HEK293 (cell line): ENCODE results near the gene BCORL1.

Experiments used
- HOXD13 ChIP-seq: sonication (generic); formaldehyde crosslinking; IDR thresholded peaks from 2 replicates; pipeline ENCODE4 v1.8.0; 2022; ENCODE audit warnings: missing genetic modification reagents, borderline replicate concordance
- SP2 ChIP-seq: fragments of 450-650 bp; formaldehyde crosslinking; IDR thresholded peaks from 2 replicates; pipeline ENCODE4 v1.5.1; 2016; ENCODE audit warnings: missing biosample characterization, missing genetic modification characterization
- ZBTB1 ChIP-seq: fragments of 450-650 bp; formaldehyde crosslinking; IDR thresholded peaks from 2 replicates; pipeline ENCODE4 v1.5.1; 2016; ENCODE audit warnings: missing biosample characterization, missing genetic modification characterization
- TF ChIP-seq, protein P1 (sequence below): fragments of 450-650 bp; formaldehyde crosslinking; IDR thresholded peaks from 2 replicates; pipeline ENCODE4 v1.5.1; 2016; ENCODE audit warnings: missing biosample characterization, missing genetic modification characterization

DNA sequence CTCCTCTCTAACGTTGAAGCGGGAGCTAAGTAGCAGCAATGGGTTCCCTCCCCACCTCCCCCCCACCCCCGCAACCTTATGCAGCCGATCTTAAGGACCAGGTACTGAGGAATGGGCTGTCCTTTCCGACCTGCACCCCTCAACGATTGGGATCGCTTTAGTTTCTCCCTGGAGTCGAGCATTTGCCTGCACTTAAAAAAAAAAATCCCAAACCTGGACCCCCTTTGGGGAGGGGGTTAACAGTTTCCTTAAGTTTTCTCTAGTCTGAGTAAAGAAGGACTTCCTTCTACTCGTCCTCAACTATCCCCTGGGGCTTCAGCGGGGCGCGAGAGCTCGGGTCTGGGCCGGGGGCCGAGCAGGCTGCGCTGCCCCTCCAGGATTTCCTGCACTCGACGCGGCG is 25.7 kb upstream of the BCORL1 start:
- TF ChIP-seq, protein P1, sequence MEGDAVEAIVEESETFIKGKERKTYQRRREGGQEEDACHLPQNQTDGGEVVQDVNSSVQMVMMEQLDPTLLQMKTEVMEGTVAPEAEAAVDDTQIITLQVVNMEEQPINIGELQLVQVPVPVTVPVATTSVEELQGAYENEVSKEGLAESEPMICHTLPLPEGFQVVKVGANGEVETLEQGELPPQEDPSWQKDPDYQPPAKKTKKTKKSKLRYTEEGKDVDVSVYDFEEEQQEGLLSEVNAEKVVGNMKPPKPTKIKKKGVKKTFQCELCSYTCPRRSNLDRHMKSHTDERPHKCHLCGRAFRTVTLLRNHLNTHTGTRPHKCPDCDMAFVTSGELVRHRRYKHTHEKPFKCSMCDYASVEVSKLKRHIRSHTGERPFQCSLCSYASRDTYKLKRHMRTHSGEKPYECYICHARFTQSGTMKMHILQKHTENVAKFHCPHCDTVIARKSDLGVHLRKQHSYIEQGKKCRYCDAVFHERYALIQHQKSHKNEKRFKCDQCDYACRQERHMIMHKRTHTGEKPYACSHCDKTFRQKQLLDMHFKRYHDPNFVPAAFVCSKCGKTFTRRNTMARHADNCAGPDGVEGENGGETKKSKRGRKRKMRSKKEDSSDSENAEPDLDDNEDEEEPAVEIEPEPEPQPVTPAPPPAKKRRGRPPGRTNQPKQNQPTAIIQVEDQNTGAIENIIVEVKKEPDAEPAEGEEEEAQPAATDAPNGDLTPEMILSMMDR (tag by site-specific recombination): no peak
- TF ChIP-seq HOXD13 (no peak), ZBTB1 (no peak), SP2 (no peak)
